RPMI7951 (cell line): Measurements from ENCODE around the gene EFNA3. TPM values are rescaled to one million over a fixed set of nuclear protein-coding genes. Genes with fewer than 3 reads are reported as not detected.
A peak's percentile ranks its signal among the peaks of the same experiment; 100 is the strongest.

ENCODE experiments used
- DNase-seq: peaks from one replicate; pipeline ENCODE4 v3.0.0-alpha.2; 2012; ENCODE audit warnings: low read depth
- total RNA-seq: library from RNA; depleted of rRNA; stranded (reverse); fragments of >200 nt; shearing (Covaris generic); gene quantifications from 2 replicates; pipeline ENCODE4 v1.2.3, GENCODE V29; 2014; rRNA removed

Gene EFNA3
- total RNA-seq, 1 experiment from 2014 or later, result 0.48 TPM

DNA sequence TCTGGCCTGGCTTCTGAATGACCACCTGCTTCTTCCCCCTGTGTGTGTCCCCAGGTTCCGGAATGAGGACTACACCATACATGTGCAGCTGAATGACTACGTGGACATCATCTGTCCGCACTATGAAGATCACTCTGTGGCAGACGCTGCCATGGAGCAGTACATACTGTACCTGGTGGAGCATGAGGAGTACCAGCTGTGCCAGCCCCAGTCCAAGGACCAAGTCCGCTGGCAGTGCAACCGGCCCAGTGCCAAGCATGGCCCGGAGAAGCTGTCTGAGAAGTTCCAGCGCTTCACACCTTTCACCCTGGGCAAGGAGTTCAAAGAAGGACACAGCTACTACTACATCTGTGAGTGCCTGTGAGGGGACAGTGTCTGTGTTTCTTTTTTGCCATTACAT lies 52.6 kb downstream of the EFNA3 start:
- DNase-seq, result no peak

DNA sequence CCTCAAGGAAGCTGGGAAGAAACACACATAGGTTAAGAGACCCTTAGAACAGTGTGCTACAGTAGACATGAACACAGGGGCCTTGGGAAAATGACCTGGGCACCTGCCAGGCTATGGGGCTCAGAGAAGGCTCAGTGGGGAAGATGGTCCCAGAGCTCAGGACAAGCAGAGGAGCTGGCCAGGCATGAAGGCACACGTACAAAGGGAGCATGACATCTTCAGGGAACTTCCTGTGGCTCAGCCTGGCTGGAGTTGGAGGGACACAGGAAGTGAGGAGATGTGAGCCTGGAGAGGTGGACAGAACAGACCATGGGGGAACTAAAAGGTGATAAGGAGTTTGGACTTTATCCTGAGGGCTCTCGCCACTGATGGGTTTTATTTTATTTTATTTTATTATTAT lies 53.2 kb downstream of the EFNA3 start:
- no peak for DNase-seq

DNA sequence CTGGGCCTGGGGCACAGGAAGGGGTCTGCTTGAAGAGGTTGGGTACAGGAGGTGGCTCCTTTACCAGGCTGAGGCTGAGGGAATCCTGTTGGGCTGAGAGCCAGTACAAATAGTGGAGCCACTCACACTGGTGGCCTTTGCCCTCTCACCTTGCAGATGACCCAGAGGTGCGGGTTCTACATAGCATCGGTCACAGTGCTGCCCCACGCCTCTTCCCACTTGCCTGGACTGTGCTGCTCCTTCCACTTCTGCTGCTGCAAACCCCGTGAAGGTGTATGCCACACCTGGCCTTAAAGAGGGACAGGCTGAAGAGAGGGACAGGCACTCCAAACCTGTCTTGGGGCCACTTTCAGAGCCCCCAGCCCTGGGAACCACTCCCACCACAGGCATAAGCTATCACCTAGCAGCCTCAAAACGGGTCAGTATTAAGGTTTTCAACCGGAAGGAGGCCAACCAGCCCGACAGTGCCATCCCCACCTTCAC lies 55.2 kb downstream of the EFNA3 start:
- DNase-seq, result no peak

DNA sequence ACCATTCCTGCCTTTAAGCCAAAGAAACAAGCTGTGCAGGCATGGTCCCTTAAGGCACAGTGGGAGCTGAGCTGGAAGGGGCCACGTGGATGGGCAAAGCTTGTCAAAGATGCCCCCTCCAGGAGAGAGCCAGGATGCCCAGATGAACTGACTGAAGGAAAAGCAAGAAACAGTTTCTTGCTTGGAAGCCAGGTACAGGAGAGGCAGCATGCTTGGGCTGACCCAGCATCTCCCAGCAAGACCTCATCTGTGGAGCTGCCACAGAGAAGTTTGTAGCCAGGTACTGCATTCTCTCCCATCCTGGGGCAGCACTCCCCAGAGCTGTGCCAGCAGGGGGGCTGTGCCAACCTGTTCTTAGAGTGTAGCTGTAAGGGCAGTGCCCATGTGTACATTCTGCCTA lies 55.7 kb downstream of the EFNA3 start:
- DNase-seq, result no peak

DNA sequence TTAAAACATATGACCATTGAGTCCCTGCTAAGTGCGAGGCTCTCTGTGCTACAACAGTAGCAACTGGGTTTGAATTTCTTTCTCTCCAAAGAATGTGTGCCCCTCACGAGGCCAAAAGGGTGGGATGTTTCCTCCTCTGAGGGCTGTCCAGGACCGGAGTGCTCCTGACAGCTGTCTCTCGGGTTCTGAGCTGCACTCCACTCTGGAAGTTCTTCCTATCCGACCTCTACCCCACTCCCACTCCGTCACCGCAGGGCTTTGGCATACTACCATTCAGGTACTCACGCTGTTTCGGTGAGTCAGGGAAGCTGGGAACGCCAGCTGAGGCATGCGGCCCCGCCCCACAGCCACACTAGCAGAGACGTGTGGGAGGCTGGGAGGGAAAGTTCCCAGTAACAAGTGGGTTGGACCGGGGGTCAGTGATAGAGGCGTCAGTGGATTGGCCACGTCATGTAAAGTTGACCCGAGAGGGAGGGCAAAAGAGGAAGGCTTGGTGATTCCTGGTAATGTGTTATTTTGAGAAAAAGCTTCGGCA lies 56.3 kb downstream of the EFNA3 start:
- DNase-seq, result peak; percentile 92

DNA sequence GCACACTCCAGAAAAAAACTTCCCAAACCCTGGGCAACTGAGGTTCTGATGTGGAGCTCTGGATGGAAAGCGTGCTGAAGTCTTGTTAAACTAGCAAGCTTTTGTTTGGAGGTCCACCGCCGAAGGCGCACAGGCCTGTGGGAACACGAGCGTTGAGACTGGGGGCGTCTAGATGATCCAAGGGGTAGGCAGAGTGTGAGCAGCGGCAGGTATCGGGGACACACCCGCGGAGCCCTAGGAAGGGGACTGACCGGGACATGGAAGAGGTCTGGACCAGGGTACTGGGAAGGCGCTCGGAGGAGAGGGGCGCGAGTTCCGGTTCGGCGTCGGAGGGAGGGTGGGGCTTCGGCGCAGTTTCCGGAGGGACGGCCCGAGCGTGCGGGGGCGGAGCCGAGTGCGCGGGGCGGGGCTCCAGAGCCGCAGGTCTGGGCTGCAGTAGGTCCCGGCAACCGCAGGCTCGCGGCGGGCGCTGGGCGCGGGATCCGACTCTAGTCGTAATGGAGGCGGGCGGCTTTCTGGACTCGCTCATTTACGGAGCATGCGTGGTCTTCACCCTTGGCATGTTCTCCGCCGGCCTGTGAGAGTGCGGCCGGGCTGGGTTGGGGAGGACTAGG lies 56.9 kb downstream of the EFNA3 start, which contains the start of gene SLC50A1:
Gene SLC50A1, plus strand, starts transcription at position 438 of the 614 bp plus-strand sequence. Its CDS starts 60 bp downstream, at position 498.
- peak; percentile 87 for DNase-seq

DNA sequence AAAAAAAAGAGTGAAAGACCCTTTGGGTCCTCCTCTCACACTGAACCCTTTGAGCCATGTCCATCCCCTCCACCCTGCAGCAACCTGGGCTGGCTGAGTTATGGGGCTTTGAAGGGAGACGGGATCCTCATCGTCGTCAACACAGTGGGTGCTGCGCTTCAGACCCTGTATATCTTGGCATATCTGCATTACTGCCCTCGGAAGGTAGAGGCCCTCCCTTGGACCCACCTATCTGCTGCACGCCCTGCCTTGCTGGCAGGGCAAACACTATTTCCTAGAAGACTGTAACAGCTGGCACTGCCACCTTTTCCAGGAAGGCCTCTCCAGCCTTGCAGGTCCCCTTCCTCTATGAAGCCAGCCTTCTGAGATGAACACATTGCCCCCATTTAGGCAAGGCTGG lies 58.1 kb downstream of the EFNA3 start:
- DNase-seq, result no peak

Other genes starting within 250 kb of the EFNA3 start
- 0.29 and 0.72 TPM in 2 replicates for gene KCNN3, start 208.6 kb upstream of the EFNA3 start, total RNA-seq
- 8.7 and 9.3 TPM in 2 replicates for gene PMVK, start 142.1 kb upstream of the EFNA3 start, total RNA-seq
- gene PBXIP1, start 122.7 kb upstream of the EFNA3 start, total RNA-seq, result 14.7 and 23.3 TPM in 2 replicates
- gene PYGO2, start 117.1 kb upstream of the EFNA3 start, total RNA-seq, result 16.1 and 18.4 TPM in 2 replicates
- gene SHC1, start 108.1 kb upstream of the EFNA3 start, total RNA-seq, result 111 and 115 TPM in 2 replicates
- gene CKS1B, start 104.2 kb upstream of the EFNA3 start, total RNA-seq, result 344 and 400 TPM in 2 replicates
- 22.5 and 26.0 TPM in 2 replicates for gene FLAD1, start 95.5 kb upstream of the EFNA3 start, total RNA-seq
- gene LENEP, start 85.3 kb upstream of the EFNA3 start, total RNA-seq, result 1.7 TPM in 1 of 2 replicates, not detected in the other
- 4.9 and 6.9 TPM in 2 replicates for gene ZBTB7B, start 76.0 kb upstream of the EFNA3 start, total RNA-seq
- not detected in 2 replicates for gene DCST2, start 45.1 kb upstream of the EFNA3 start, total RNA-seq
- gene DCST1, start 45.0 kb upstream of the EFNA3 start, total RNA-seq, result not detected in 2 replicates
- 30.6 and 31.8 TPM in 2 replicates for gene ADAM15, start 27.5 kb upstream of the EFNA3 start, total RNA-seq
- gene EFNA4, start 15.1 kb upstream of the EFNA3 start, total RNA-seq, result 4.7 and 5.8 TPM in 2 replicates
- gene EFNA1, start 49.0 kb downstream of the EFNA3 start, total RNA-seq, result 0.59 and 2.5 TPM in 2 replicates
- gene SLC50A1, start 57.0 kb downstream of the EFNA3 start, total RNA-seq, result 24.2 and 32.5 TPM in 2 replicates
- gene DPM3, start 61.7 kb downstream of the EFNA3 start, total RNA-seq, result 65.8 and 168 TPM in 2 replicates
- 169 and 172 TPM in 2 replicates for gene KRTCAP2, start 94.5 kb downstream of the EFNA3 start, total RNA-seq
- gene TRIM46, start 95.0 kb downstream of the EFNA3 start, total RNA-seq, result 2.3 and 2.9 TPM in 2 replicates
- gene THBS3, start 129.1 kb downstream of the EFNA3 start, total RNA-seq, result 4.1 and 8.1 TPM in 2 replicates
- gene MTX1, start 129.9 kb downstream of the EFNA3 start, total RNA-seq, result 88.3 and 97.7 TPM in 2 replicates
- 3.2 and 4.2 TPM in 2 replicates for gene ENTREP3, start 176.6 kb downstream of the EFNA3 start, total RNA-seq
- 69.0 and 73.9 TPM in 2 replicates for gene SCAMP3, start 183.5 kb downstream of the EFNA3 start, total RNA-seq
- 13.1 and 20.8 TPM in 2 replicates for gene CLK2, start 194.7 kb downstream of the EFNA3 start, total RNA-seq
- 0.36 and 0.59 TPM in 2 replicates for gene HCN3, start 198.6 kb downstream of the EFNA3 start, total RNA-seq
- gene PKLR, start 222.6 kb downstream of the EFNA3 start, total RNA-seq, result not detected in 2 replicates
- 148 and 166 TPM in 2 replicates for gene FDPS, start 230.0 kb downstream of the EFNA3 start, total RNA-seq
- 25.1 and 26.2 TPM in 2 replicates for gene RUSC1, start 242.1 kb downstream of the EFNA3 start, total RNA-seq